Fibroblast of lung (primary cell): ENCODE results near the gene CDYL2. TPM values are rescaled to one million over a fixed set of nuclear protein-coding genes. Genes with fewer than 3 reads are reported as not detected.

Source experiments
- DNase-seq, 2 donors: peaks; one replicate each; pipeline versions ENCODE4 v3.0.0 to v3.0.0-alpha.2; 2010; ENCODE audit warnings: low read depth in 2 of 2
- H2AFZ ChIP-seq: 2 replicates; pipeline ENCODE4 v1.5.1; 2012; ENCODE audit warnings: low read length, control low read depth, inconsistent platforms
- H3K27ac ChIP-seq: 2 replicates; pipeline ENCODE4 v1.5.1; 2011; ENCODE audit warnings: low read length, control low read depth; ENCODE audit not compliant: insufficient read depth
- H3K27me3 ChIP-seq: 2 replicates; pipeline ENCODE4 v1.5.1; 2011; ENCODE audit warnings: mild to moderate bottlenecking, low read length; ENCODE audit not compliant: control insufficient read depth, insufficient read depth
- H3K36me3 ChIP-seq: 2 replicates; pipeline ENCODE4 v1.5.1; 2011; ENCODE audit warnings: low read length; ENCODE audit not compliant: control insufficient read depth, insufficient read depth
- H3K4me1 ChIP-seq: 2 replicates; pipeline ENCODE4 v1.5.1; 2011; ENCODE audit warnings: low read length; ENCODE audit not compliant: control insufficient read depth, insufficient read depth; ENCODE audit errors: extremely low read depth
- H3K4me2 ChIP-seq: 2 replicates; pipeline ENCODE4 v1.5.1; 2011; ENCODE audit warnings: low read length, control low read depth; ENCODE audit not compliant: insufficient read depth; ENCODE audit errors: extremely low read depth
- H3K4me3 ChIP-seq, 4 experiments: fragments of 200-600 bp in 1 of 4; sonication (generic) in 1 of 4; replicated peaks in 1 of 4; 2 replicates each; pipeline ENCODE4 v1.5.1; 2011 to 2016; ENCODE audit warnings: low read length in 4 of 4, low read depth in 3 of 4, mild to moderate bottlenecking in 3 of 4, control low read depth in 2 of 4, inconsistent platforms in 1 of 4, mixed read lengths in 1 of 4; ENCODE audit not compliant: insufficient read depth in 1 of 4; ENCODE audit errors: control extremely low read depth in 1 of 4
- H3K79me2 ChIP-seq: 2 replicates; pipeline ENCODE4 v1.5.1; 2012; ENCODE audit warnings: mild to moderate bottlenecking, low read length, inconsistent platforms; ENCODE audit not compliant: control insufficient read depth, insufficient read depth
- H3K9ac ChIP-seq: 2 replicates; pipeline ENCODE4 v1.5.1; 2011; ENCODE audit warnings: mild to moderate bottlenecking, low read length, control low read depth; ENCODE audit not compliant: insufficient read depth
- H3K9me3 ChIP-seq: 2 replicates; pipeline ENCODE4 v1.5.1; 2012; ENCODE audit warnings: low read depth, low read length; ENCODE audit not compliant: control insufficient read depth, insufficient read depth
- H4K20me1 ChIP-seq: 2 replicates; pipeline ENCODE4 v1.5.1; 2011; ENCODE audit warnings: low read length; ENCODE audit not compliant: control insufficient read depth, insufficient read depth; ENCODE audit errors: extremely low read depth
- CTCF ChIP-seq, 2 donors: IDR thresholded peaks in 1 of 2; conservative IDR thresholded peaks in 1 of 2; 1 replicate in 1 of 2; 2 replicates in 1 of 2; pipeline ENCODE4 v1.5.1; 2011 to 2012; ENCODE audit warnings: low read length in 2 of 2, control low read depth in 1 of 2, inconsistent platforms in 1 of 2, low read depth in 1 of 2, mild to moderate bottlenecking in 1 of 2
- EZH2 ChIP-seq: IDR thresholded peaks from 2 replicates; pipeline ENCODE4 v1.5.1; 2012; ENCODE audit warnings: low read length, control low read depth, mild to moderate bottlenecking; ENCODE audit errors: missing control alignments
- polyA plus RNA-seq, 2 donors: library from polyadenylated mRNA; depleted of rRNA in 1 of 2; stranded (reverse) in 1 of 2; unstranded in 1 of 2; fragments of >200 nt; gene quantifications; 2 replicates each; pipeline ENCODE4 v1.2.1, GENCODE V29; 2011 to 2012; ENCODE audit warnings: missing spikeins in 1 of 2
- total RNA-seq: library from RNA; depleted of rRNA; stranded (reverse); fragments of >200 nt; gene quantifications from 2 replicates; pipeline ENCODE4 v1.2.1, GENCODE V29; 2014

Gene CDYL2
- total and polyA plus RNA-seq, 2 donors (not counting 1 experiment from before 2014, with no cell fraction given) = 1.1 to 3.5 TPM

DNA sequence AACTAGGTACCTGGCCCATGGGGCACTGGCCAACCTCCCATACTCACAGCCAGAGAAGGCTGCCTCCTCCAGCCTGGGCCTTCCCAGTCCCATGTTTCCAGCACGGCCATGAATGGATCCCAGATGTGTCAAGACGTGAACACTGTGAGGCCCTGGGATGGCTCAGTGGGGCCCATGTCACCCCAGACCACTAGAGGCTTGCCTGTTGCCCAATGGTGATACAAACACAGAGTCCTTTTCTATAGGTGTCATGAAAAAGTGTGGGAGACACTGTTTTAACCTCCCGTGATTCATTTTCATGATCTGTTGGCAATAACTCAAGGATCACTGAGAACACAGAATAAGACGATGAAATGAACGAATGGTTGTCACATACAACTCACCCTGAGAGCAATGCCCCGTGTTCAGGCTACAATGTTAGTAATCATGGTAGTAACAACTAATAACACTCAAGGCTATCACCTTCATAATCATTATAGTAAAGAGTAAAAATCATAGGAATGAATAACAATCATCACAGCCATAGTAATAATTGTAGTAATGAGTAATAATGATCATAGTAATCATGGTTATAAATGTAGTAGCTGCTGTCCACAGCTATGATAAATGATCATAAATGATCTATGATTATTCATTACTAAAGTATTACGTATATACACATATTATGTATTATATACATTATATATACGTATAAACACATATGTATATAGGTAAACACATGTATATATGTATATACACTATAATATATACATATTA lies 199.6 kb downstream of the CDYL2 start:
- no peak for DNase-seq
- Histone ChIP-seq H3K36me3 (no peaks in the 10 kb centered on the region), H2AFZ (no peak overlapping the region), H3K79me2 (no peaks in the 10 kb centered on the region), H3K27me3 (no peaks in the 10 kb centered on the region), H3K27ac (no peak overlapping the region), H3K4me2 (no peak overlapping the region), H3K4me1 (no peaks in the 10 kb centered on the region), H3K4me3 (no peak overlapping the region), H3K9ac (no peak overlapping the region), H4K20me1 (no peaks in the 10 kb centered on the region), H3K9me3 (no peaks in the 10 kb centered on the region)
- no peak for TF ChIP-seq CTCF (conservative IDR thresholded peaks at IDR 0.05 in 1 of 2, IDR thresholded peaks at IDR 0.05 in 1 of 2; ENCODE audit: low read depth in 1 of 2, low read length in 2 of 2)
- no peak for TF ChIP-seq EZH2

GRCh38 chr16:80602894-80603293 lies 201.5 kb downstream of the CDYL2 start:
- no peak overlapping the region for H3K4me3 ChIP-seq

GRCh38 chr16:80601182-80601581 lies 203.2 kb downstream of the CDYL2 start:
- Histone ChIP-seq H2AFZ (no peak overlapping the region), H3K4me3 (no peak overlapping the region), H3K27me3 (no peaks in the 10 kb centered on the region), H3K9me3 (no peaks in the 10 kb centered on the region), H3K36me3 (no peaks in the 10 kb centered on the region), H3K4me2 (no peak overlapping the region), H3K79me2 (no peaks in the 10 kb centered on the region), H3K9ac (no peak overlapping the region), H3K4me1 (peaks cover 5% of the 10 kb centered on the region), H4K20me1 (no peaks in the 10 kb centered on the region), H3K27ac (no peak overlapping the region)
- TF ChIP-seq CTCF (conservative IDR thresholded peaks at IDR 0.05 in 1 of 2, IDR thresholded peaks at IDR 0.05 in 1 of 2; ENCODE audit: low read depth in 1 of 2, low read length in 2 of 2) (no peak), EZH2 (no peak)
- DNase-seq = no peak

More at GRCh38 chr16:80602894-80603293, 201.5 kb downstream of the CDYL2 start:
- no peak overlapping the region for H2AFZ ChIP-seq
- peaks cover 5% of the 10 kb centered on the region for H3K4me1 ChIP-seq
- H3K4me2 ChIP-seq = no peak overlapping the region
- H3K27me3 ChIP-seq = no peaks in the 10 kb centered on the region
- TF ChIP-seq CTCF (conservative IDR thresholded peaks at IDR 0.05 in 1 of 2, IDR thresholded peaks at IDR 0.05 in 1 of 2; ENCODE audit: low read depth in 1 of 2, low read length in 2 of 2) = no peak
- no peak for TF ChIP-seq EZH2
- no peak overlapping the region for H3K27ac ChIP-seq
- H3K36me3 ChIP-seq = no peaks in the 10 kb centered on the region
- no peak for DNase-seq
- no peaks in the 10 kb centered on the region for H3K79me2 ChIP-seq
- no peaks in the 10 kb centered on the region for H3K9me3 ChIP-seq
- no peak overlapping the region for H3K9ac ChIP-seq
- no peaks in the 10 kb centered on the region for H4K20me1 ChIP-seq
